Osteocyte (in vitro differentiated cells): Measurements from ENCODE around the gene SMAD4. TPM values are rescaled to one million over a fixed set of nuclear protein-coding genes. Genes with fewer than 3 reads are reported as not detected.
A peak's percentile ranks its signal among the peaks of the same experiment; 100 is the strongest.

Experiments used
- DNase-seq: peaks from one replicate; pipeline ENCODE4 v3.0.0; 2021; ENCODE audit warnings: mixed read lengths; ENCODE audit not compliant: unreplicated experiment; ENCODE audit errors: extremely low spot score
- H3K27ac Mint-ChIP-seq: one replicate; pipeline ENCODE4 v1.8.0; 2021; ENCODE audit warnings: mild to moderate bottlenecking, mixed read lengths; ENCODE audit not compliant: unreplicated experiment
- H3K27me3 Mint-ChIP-seq: one replicate; pipeline ENCODE4 v1.8.0; 2021; ENCODE audit warnings: mixed read lengths; ENCODE audit not compliant: unreplicated experiment
- H3K36me3 Mint-ChIP-seq: one replicate; pipeline ENCODE4 v1.8.0; 2021; ENCODE audit warnings: mixed read lengths; ENCODE audit not compliant: unreplicated experiment
- H3K4me1 Mint-ChIP-seq: one replicate; pipeline ENCODE4 v1.8.0; 2021; ENCODE audit warnings: mixed read lengths; ENCODE audit not compliant: unreplicated experiment
- H3K4me3 Mint-ChIP-seq: one replicate; pipeline ENCODE4 v1.8.0; 2021; ENCODE audit warnings: mild to moderate bottlenecking, moderate library complexity, mixed read lengths; ENCODE audit not compliant: unreplicated experiment
- H3K9me3 Mint-ChIP-seq: one replicate; pipeline ENCODE4 v1.8.0; 2021; ENCODE audit warnings: mixed read lengths; ENCODE audit not compliant: unreplicated experiment
- CTCF ChIP-seq: fragments of 200-600 bp; sonication (generic); IDR thresholded peaks from 2 replicates; pipeline ENCODE4 v1.5.0; 2021; ENCODE audit warnings: antibody characterized with exemption, mild to moderate bottlenecking, moderate library complexity
- long read RNA-seq: library from polyadenylated mRNA; unstranded; transcript quantifications from one replicate; pipeline ENCODE4 v2.0.0, GENCODE V29; 2021
- total RNA-seq: library from RNA; stranded (reverse); gene quantifications from 2 replicates; pipeline ENCODE4 v1.2.1, GENCODE V29; 2021

Gene SMAD4
- 132 and 136 TPM in 2 replicates for total RNA-seq
- long read RNA-seq, full-length matches to known transcripts: 6 of 52 reads
- long read RNA-seq, partial matches to known transcripts: 31 of 52 reads
- long read RNA-seq, other reads (novel, unspliced or antisense): 15 of 52 reads

DNA sequence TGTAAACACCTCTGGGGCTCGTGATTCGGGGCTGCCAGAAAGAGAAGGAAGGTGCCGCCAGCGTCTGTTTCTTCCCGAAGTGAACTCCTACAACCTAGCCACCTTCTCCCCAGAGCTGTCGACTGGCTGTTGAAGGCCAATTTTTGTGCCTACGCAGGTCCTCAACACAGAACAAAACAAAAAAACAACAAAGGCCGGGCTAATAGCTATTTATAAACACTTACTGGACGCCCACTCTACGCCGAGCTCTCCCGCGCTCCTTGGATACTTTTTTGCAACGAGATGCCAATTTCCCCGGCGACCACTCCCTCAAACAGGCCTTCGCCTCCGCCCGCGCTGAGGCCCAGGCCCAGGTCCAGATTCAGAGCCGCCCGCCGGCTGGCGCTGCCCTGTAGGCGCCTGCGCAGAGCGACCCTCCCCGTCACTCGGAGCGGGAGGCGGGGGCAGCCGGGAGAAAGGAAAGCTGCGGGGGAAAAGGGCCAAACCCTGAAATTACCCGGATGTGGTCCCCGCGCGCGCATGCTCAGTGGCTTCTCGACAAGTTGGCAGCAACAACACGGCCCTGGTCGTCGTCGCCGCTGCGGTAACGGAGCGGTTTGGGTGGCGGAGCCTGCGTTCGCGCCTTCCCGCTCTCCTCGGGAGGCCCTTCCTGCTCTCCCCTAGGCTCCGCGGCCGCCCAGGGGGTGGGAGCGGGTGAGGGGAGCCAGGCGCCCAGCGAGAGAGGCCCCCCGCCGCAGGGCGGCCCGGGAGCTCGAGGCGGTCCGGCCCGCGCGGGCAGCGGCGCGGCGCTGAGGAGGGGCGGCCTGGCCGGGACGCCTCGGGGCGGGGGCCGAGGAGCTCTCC, at the start of gene SMAD4:
Gene SMAD4 (plus strand): TSS at position 520 of the 843 bp plus-strand sequence. CDS start 16,834 bp downstream, outside the sequence.
- H3K4me3 Mint-ChIP-seq: peak within 1 kb of the TSS; percentile 99
- TF ChIP-seq CTCF: no peak
- peak; percentile 100 for DNase-seq
- H3K4me1 Mint-ChIP-seq: peaks cover 48% of the 10 kb centered on the region
- H3K9me3 Mint-ChIP-seq: no peaks in the 10 kb centered on the region
- H3K36me3 Mint-ChIP-seq: peaks cover 5% of the 10 kb centered on the region
- H3K27me3 Mint-ChIP-seq: no peaks in the 10 kb centered on the region
- H3K27ac Mint-ChIP-seq: peak within 1 kb of the TSS; percentile 100

GRCh38 chr18:50981381-50981780, 48.6 kb upstream of the SMAD4 start:
- no peak for TF ChIP-seq CTCF
- H3K4me3 Mint-ChIP-seq: no peak overlapping the region
- peaks cover 36% of the 10 kb centered on the region for H3K36me3 Mint-ChIP-seq
- H3K4me1 Mint-ChIP-seq: peaks cover 8% of the 10 kb centered on the region
- no peak overlapping the region for H3K27ac Mint-ChIP-seq
- DNase-seq: no peak
- no peaks in the 10 kb centered on the region for H3K9me3 Mint-ChIP-seq
- no peaks in the 10 kb centered on the region for H3K27me3 Mint-ChIP-seq

- no peak overlapping the region for H3K27ac Mint-ChIP-seq
Observed at GRCh38 chr18:50982086-50982801, 47.8 kb upstream of the SMAD4 start.

GRCh38 chr18:50982802-50983179, 47.2 kb upstream of the SMAD4 start:
- DNase-seq: no peak
- H3K4me3 Mint-ChIP-seq: no peak overlapping the region
- H3K27me3 Mint-ChIP-seq: no peaks in the 10 kb centered on the region
- TF ChIP-seq CTCF: no peak
- H3K4me1 Mint-ChIP-seq: peaks cover 10% of the 10 kb centered on the region
- peaks cover 28% of the 10 kb centered on the region for H3K36me3 Mint-ChIP-seq
- H3K27ac Mint-ChIP-seq: no peak overlapping the region
- no peaks in the 10 kb centered on the region for H3K9me3 Mint-ChIP-seq

More at GRCh38 chr18:50982086-50982801, 47.8 kb upstream of the SMAD4 start:
- Mint-ChIP-seq H3K4me1 (peaks cover 10% of the 10 kb centered on the region), H3K9me3 (no peaks in the 10 kb centered on the region), H3K27me3 (no peaks in the 10 kb centered on the region), H3K36me3 (peaks cover 34% of the 10 kb centered on the region), H3K4me3 (no peak overlapping the region)
- TF ChIP-seq CTCF: no peak
- no peak for DNase-seq
